ENCODE results near the gene HEATR5B. TPM values are rescaled to one million over a fixed set of nuclear protein-coding genes. Genes with fewer than 3 reads are reported as not detected.

HEATR5B gene
- polyA plus RNA-seq, 1 donor (not counting 4 experiments of a cell fraction or from before 2014, with no cell fraction given), result 21.1 TPM

DNA sequence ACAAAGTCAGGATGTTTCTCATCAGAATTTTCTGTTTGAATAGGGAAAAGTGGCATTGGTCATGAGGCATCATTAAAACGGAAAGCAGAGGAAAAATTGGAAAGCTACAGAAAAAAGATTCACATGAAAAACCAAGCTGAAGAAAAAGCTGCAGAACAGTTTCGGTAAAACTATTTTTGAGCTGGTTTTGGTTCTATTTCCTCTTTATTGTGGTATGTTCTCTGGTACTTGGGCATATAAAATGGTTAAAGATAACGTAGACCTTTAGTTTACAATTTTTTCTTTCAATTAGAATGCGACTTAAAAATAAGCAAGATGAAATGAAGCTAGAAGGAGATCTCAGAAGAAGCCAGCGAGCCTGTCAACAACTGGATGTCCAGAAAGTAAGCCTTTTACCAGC is 7.7 kb upstream of the HEATR5B start:
- no peak for FAIRE-seq

DNA sequence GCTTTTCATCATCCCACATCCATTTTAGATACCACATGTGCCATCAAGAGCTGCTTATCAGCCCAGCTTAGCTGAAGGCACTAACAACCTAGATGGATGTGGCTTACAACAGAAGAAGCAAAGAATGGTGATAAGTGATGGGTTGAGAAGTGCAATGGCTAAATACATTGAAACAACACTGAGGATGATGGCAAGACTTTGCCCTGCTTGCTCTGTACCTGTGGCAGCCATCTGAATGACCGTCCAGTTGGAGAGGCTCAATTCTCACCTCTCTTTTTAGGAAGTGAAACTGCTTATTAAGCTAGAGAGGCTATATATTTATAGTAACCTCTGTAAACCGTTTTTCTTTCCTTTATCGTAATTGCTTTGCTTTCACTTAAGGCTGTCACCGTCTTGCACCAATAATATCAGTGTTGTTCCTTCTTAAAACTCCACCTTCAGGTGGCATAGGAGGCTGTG is 5.9 kb upstream of the HEATR5B start:
- H2AFZ ChIP-seq (ENCODE audit: control insufficient read depth, low read length), result no peak overlapping the region
- DNase-seq (ENCODE audit: low read depth, low spot score) (no peak), FAIRE-seq (no peak)
- H4K20me1 ChIP-seq (ENCODE audit: control insufficient read depth, extremely low read depth, insufficient read depth, low read length), result no peaks in the 10 kb centered on the region
- H3K79me2 ChIP-seq (ENCODE audit: control insufficient read depth, insufficient read depth, low read length), result no peaks in the 10 kb centered on the region
- H3K27me3 ChIP-seq (ENCODE audit: control insufficient read depth, extremely low read depth, insufficient read depth, low read length), result no peaks in the 10 kb centered on the region
- peaks cover 6% of the 10 kb centered on the region for H3K4me1 ChIP-seq (ENCODE audit: control insufficient read depth, extremely low read depth, insufficient read depth, low read length)
- H3K27ac ChIP-seq (ENCODE audit: control insufficient read depth, insufficient read depth, low read length), result no peak overlapping the region
- no peaks in the 10 kb centered on the region for H3K9me1 ChIP-seq (ENCODE audit: control insufficient read depth, extremely low read depth, insufficient read depth, low read length)
- no peak for TF ChIP-seq EZH2 (IDR thresholded peaks at IDR 0.05; ENCODE audit: low read length)
- TF ChIP-seq, protein P1, sequence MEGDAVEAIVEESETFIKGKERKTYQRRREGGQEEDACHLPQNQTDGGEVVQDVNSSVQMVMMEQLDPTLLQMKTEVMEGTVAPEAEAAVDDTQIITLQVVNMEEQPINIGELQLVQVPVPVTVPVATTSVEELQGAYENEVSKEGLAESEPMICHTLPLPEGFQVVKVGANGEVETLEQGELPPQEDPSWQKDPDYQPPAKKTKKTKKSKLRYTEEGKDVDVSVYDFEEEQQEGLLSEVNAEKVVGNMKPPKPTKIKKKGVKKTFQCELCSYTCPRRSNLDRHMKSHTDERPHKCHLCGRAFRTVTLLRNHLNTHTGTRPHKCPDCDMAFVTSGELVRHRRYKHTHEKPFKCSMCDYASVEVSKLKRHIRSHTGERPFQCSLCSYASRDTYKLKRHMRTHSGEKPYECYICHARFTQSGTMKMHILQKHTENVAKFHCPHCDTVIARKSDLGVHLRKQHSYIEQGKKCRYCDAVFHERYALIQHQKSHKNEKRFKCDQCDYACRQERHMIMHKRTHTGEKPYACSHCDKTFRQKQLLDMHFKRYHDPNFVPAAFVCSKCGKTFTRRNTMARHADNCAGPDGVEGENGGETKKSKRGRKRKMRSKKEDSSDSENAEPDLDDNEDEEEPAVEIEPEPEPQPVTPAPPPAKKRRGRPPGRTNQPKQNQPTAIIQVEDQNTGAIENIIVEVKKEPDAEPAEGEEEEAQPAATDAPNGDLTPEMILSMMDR (optimal IDR thresholded peaks at IDR 0.05 in 1 of 3, IDR thresholded peaks at IDR 0.05 in 1 of 3, conservative IDR thresholded peaks at IDR 0.05 in 1 of 3; ENCODE audit: extremely low read depth in 1 of 3, insufficient read depth in 2 of 3, low read length in 3 of 3), result no peak
- dilution Hi-C loops (cut with MboI; ENCODE audit: extremely low pct_ligation_motif_present, low sequenced_read_pairs), result no loop called here
- no peak overlapping the region for H3K4me3 ChIP-seq (ENCODE audit: control insufficient read depth in 2 of 3, extremely low read depth in 1 of 3, insufficient read depth in 2 of 3, low read depth in 1 of 3, low read length in 3 of 3)
- no peak overlapping the region for H3K4me2 ChIP-seq (ENCODE audit: control insufficient read depth, extremely low read depth, insufficient read depth, low read depth, low read length)
- H3K9me3 ChIP-seq (ENCODE audit: control insufficient read depth, low read depth, low read length), result no peaks in the 10 kb centered on the region
- H3K36me3 ChIP-seq (ENCODE audit: control insufficient read depth in 2 of 2, extremely low read depth in 1 of 2, insufficient read depth in 2 of 2, low read length in 2 of 2), result peaks cover 0 to 6% of the 10 kb centered on the region in 2 experiments
- no peak overlapping the region for H3K9ac ChIP-seq (ENCODE audit: control insufficient read depth, extremely low read depth, insufficient read depth, low read length)

More for the DNA sequence above, 7.7 kb upstream of the HEATR5B start:
- no peak overlapping the region for H2AFZ ChIP-seq (ENCODE audit: control insufficient read depth, low read length)
- no peak overlapping the region for H3K27ac ChIP-seq (ENCODE audit: control insufficient read depth, insufficient read depth, low read length)
- peaks cover 0 to 6% of the 10 kb centered on the region in 2 experiments for H3K36me3 ChIP-seq (ENCODE audit: control insufficient read depth in 2 of 2, extremely low read depth in 1 of 2, insufficient read depth in 2 of 2, low read length in 2 of 2)
- H3K9me3 ChIP-seq (ENCODE audit: control insufficient read depth, low read depth, low read length), result no peaks in the 10 kb centered on the region
- no peak overlapping the region for H3K4me3 ChIP-seq (ENCODE audit: control insufficient read depth in 2 of 3, extremely low read depth in 1 of 3, insufficient read depth in 2 of 3, low read depth in 1 of 3, low read length in 3 of 3)
- H3K9me1 ChIP-seq (ENCODE audit: control insufficient read depth, extremely low read depth, insufficient read depth, low read length), result no peaks in the 10 kb centered on the region
- dilution Hi-C loops (cut with MboI; ENCODE audit: extremely low pct_ligation_motif_present, low sequenced_read_pairs), result no loop called here
- H3K79me2 ChIP-seq (ENCODE audit: control insufficient read depth, insufficient read depth, low read length), result no peaks in the 10 kb centered on the region
- H3K4me1 ChIP-seq (ENCODE audit: control insufficient read depth, extremely low read depth, insufficient read depth, low read length), result no peaks in the 10 kb centered on the region
- DNase-seq (ENCODE audit: low read depth, low spot score), result no peak
- no peak for TF ChIP-seq EZH2 (IDR thresholded peaks at IDR 0.05; ENCODE audit: low read length)
- H3K9ac ChIP-seq (ENCODE audit: control insufficient read depth, extremely low read depth, insufficient read depth, low read length), result no peak overlapping the region
- no peaks in the 10 kb centered on the region for H4K20me1 ChIP-seq (ENCODE audit: control insufficient read depth, extremely low read depth, insufficient read depth, low read length)
- no peak overlapping the region for H3K4me2 ChIP-seq (ENCODE audit: control insufficient read depth, extremely low read depth, insufficient read depth, low read depth, low read length)
- no peaks in the 10 kb centered on the region for H3K27me3 ChIP-seq (ENCODE audit: control insufficient read depth, extremely low read depth, insufficient read depth, low read length)

DNA sequence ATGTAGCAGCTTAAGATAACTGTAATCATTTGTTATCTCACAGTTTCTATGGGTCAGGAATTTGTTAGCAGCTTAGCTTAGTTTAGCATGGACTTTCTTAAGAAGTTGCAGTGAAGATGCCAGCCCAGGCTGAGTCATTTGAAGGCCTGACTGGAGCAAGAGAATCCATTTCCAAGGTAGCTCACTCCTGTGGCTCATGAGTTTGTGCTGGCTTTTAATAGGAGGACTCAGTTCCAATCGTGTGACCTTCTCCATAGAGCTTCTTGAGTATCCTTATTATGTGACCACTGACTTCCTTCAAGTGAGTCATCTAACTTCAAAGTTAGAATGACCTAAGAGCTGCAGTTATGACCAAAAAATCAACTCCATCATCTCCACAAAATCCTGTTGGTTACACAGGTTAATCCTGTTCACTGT is 1.6 kb upstream of the HEATR5B start:
- peaks cover 17% of the 10 kb centered on the region for H3K4me1 ChIP-seq (ENCODE audit: control insufficient read depth, extremely low read depth, insufficient read depth, low read length)
- DNase-seq (ENCODE audit: low read depth, low spot score) (no peak), FAIRE-seq (no peak)
- H3K27ac ChIP-seq (ENCODE audit: control insufficient read depth, insufficient read depth, low read length), result no peak overlapping the region
- no peaks in the 10 kb centered on the region for H3K9me1 ChIP-seq (ENCODE audit: control insufficient read depth, extremely low read depth, insufficient read depth, low read length)
- H3K9ac ChIP-seq (ENCODE audit: control insufficient read depth, extremely low read depth, insufficient read depth, low read length), result no peak overlapping the region
- no peak for TF ChIP-seq EZH2 (IDR thresholded peaks at IDR 0.05; ENCODE audit: low read length)
- TF ChIP-seq, protein P1 (optimal IDR thresholded peaks at IDR 0.05 in 1 of 3, IDR thresholded peaks at IDR 0.05 in 1 of 3, conservative IDR thresholded peaks at IDR 0.05 in 1 of 3; ENCODE audit: extremely low read depth in 1 of 3, insufficient read depth in 2 of 3, low read length in 3 of 3), result no peak
- dilution Hi-C loops (cut with MboI; ENCODE audit: extremely low pct_ligation_motif_present, low sequenced_read_pairs), result no loop called here
- H2AFZ ChIP-seq (ENCODE audit: control insufficient read depth, low read length), result no peak overlapping the region
- no peaks in the 10 kb centered on the region for H4K20me1 ChIP-seq (ENCODE audit: control insufficient read depth, extremely low read depth, insufficient read depth, low read length)
- H3K4me3 ChIP-seq (ENCODE audit: control insufficient read depth in 2 of 3, extremely low read depth in 1 of 3, insufficient read depth in 2 of 3, low read depth in 1 of 3, low read length in 3 of 3), result no peak overlapping the region
- H3K4me2 ChIP-seq (ENCODE audit: control insufficient read depth, extremely low read depth, insufficient read depth, low read depth, low read length), result peak overlapping the region; percentile 96
- H3K9me3 ChIP-seq (ENCODE audit: control insufficient read depth, low read depth, low read length), result no peaks in the 10 kb centered on the region
- peaks cover 0 to 5% of the 10 kb centered on the region in 2 experiments for H3K36me3 ChIP-seq (ENCODE audit: control insufficient read depth in 2 of 2, extremely low read depth in 1 of 2, insufficient read depth in 2 of 2, low read length in 2 of 2)
- no peaks in the 10 kb centered on the region for H3K27me3 ChIP-seq (ENCODE audit: control insufficient read depth, extremely low read depth, insufficient read depth, low read length)
- peaks cover 16% of the 10 kb centered on the region for H3K79me2 ChIP-seq (ENCODE audit: control insufficient read depth, insufficient read depth, low read length)
